C4-2B (cell line): ENCODE data around the gene ZMAT5.

Source experiments
- H3K27ac ChIP-seq: fragments of 450-650 bp; 2 replicates; pipeline ENCODE4 v1.5.1; 2017
- CTCF ChIP-seq: fragments of 450-650 bp; conservative IDR thresholded peaks from 2 replicates; pipeline ENCODE4 v1.5.1; 2017; ENCODE audit warnings: mild to moderate bottlenecking
- ZFX ChIP-seq: fragments of 450-650 bp; IDR thresholded peaks from 2 replicates; pipeline ENCODE4 v1.6.1; 2017

Gene ZMAT5

GRCh38 chr22:29734838-29735237, 32.0 kb downstream of the ZMAT5 start:
- H3K27ac ChIP-seq = no peak overlapping the region
- TF ChIP-seq ZFX = no peak
- no peak for TF ChIP-seq CTCF

- TF ChIP-seq CTCF (no peak), ZFX (no peak)
These were observed 32.4 kb downstream of the ZMAT5 start for GRCh38 chr22:29734406-29734805.

GRCh38 chr22:29733362-29734201, 33.2 kb downstream of the ZMAT5 start:
- TF ChIP-seq CTCF (no peak), ZFX (no peak)
- H3K27ac ChIP-seq = no peak overlapping the region

More at GRCh38 chr22:29734406-29734805, 32.4 kb downstream of the ZMAT5 start:
- H3K27ac ChIP-seq = no peak overlapping the region

- no peak for TF ChIP-seq ZFX
- no peak for TF ChIP-seq CTCF
- no peak overlapping the region for H3K27ac ChIP-seq
These were observed 33.9 kb downstream of the ZMAT5 start for GRCh38 chr22:29732883-29733282.

GRCh38 chr22:29731058-29731850, 35.6 kb downstream of the ZMAT5 start:
- TF ChIP-seq CTCF (no peak), ZFX (no peak)
- no peak overlapping the region for H3K27ac ChIP-seq

GRCh38 chr22:29729161-29729560, 37.6 kb downstream of the ZMAT5 start:
- no peak overlapping the region for H3K27ac ChIP-seq
- TF ChIP-seq ZFX = no peak
- no peak for TF ChIP-seq CTCF

- no peak overlapping the region for H3K27ac ChIP-seq
- no peak for TF ChIP-seq CTCF
- TF ChIP-seq ZFX = no peak
These were observed 39.7 kb downstream of the ZMAT5 start for GRCh38 chr22:29727131-29727523.
